ENCODE measurements around the gene NELL2.

DNA sequence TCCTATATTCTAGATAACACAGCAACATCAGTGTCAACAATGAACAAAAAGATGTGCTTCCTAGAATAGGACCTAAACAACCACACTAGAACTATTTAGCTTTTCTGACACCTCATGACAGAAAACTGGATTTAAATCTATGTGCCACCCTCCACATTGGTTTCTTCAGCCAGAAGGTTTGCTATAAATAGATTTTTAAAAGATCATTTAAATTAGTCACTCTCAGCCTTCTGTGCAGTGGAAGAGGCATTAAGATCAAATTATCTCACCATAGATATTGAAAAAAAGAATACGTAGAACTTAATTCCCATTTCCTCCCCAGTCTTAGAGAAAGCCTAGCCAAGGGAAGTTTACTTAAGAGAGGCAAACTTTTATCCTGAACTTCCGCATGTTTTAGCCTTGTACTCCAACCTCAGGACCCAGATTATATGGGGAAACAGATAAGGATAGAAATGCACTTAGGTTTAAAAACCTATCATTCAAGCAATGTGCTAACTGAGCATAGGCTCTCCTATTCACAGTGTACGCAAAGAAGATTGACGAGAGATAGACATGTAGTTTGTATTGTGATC, 59.6 kb downstream of the NELL2 start:
- TF ChIP-seq, protein P1, sequence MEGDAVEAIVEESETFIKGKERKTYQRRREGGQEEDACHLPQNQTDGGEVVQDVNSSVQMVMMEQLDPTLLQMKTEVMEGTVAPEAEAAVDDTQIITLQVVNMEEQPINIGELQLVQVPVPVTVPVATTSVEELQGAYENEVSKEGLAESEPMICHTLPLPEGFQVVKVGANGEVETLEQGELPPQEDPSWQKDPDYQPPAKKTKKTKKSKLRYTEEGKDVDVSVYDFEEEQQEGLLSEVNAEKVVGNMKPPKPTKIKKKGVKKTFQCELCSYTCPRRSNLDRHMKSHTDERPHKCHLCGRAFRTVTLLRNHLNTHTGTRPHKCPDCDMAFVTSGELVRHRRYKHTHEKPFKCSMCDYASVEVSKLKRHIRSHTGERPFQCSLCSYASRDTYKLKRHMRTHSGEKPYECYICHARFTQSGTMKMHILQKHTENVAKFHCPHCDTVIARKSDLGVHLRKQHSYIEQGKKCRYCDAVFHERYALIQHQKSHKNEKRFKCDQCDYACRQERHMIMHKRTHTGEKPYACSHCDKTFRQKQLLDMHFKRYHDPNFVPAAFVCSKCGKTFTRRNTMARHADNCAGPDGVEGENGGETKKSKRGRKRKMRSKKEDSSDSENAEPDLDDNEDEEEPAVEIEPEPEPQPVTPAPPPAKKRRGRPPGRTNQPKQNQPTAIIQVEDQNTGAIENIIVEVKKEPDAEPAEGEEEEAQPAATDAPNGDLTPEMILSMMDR (IDR thresholded peaks at IDR 0.05; ENCODE audit: insufficient read depth, low read length) = no peak
- TF ChIP-seq POLR2AphosphoS5 (IDR thresholded peaks at IDR 0.05; ENCODE audit: low read depth) = no peak
- TF ChIP-seq, protein P2, sequence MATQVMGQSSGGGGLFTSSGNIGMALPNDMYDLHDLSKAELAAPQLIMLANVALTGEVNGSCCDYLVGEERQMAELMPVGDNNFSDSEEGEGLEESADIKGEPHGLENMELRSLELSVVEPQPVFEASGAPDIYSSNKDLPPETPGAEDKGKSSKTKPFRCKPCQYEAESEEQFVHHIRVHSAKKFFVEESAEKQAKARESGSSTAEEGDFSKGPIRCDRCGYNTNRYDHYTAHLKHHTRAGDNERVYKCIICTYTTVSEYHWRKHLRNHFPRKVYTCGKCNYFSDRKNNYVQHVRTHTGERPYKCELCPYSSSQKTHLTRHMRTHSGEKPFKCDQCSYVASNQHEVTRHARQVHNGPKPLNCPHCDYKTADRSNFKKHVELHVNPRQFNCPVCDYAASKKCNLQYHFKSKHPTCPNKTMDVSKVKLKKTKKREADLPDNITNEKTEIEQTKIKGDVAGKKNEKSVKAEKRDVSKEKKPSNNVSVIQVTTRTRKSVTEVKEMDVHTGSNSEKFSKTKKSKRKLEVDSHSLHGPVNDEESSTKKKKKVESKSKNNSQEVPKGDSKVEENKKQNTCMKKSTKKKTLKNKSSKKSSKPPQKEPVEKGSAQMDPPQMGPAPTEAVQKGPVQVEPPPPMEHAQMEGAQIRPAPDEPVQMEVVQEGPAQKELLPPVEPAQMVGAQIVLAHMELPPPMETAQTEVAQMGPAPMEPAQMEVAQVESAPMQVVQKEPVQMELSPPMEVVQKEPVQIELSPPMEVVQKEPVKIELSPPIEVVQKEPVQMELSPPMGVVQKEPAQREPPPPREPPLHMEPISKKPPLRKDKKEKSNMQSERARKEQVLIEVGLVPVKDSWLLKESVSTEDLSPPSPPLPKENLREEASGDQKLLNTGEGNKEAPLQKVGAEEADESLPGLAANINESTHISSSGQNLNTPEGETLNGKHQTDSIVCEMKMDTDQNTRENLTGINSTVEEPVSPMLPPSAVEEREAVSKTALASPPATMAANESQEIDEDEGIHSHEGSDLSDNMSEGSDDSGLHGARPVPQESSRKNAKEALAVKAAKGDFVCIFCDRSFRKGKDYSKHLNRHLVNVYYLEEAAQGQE (IDR thresholded peaks at IDR 0.05; ENCODE audit: insufficient replicate concordance, low read depth) = no peak
